Measurements from ENCODE around the gene LCORL.
"Not testable (repeated sequence)": the region's sequence is repeated elsewhere in the genome, so short reads cannot be mapped to it uniquely, and the experiment has no call there.

Gene LCORL

GRCh38 chr4:18020671-18021469 lies 685 bp downstream of the LCORL start:
- Histone ChIP-seq H3K36me3 (ENCODE audit: control insufficient read depth in 2 of 2, insufficient read depth in 2 of 2, low read length in 2 of 2) (no peaks in the 10 kb centered on the region), H3K9ac (ENCODE audit: low read depth in 1 of 2, low read length in 2 of 2) (peak overlapping the region; percentile 48 to 80), H3K9me3 (ENCODE audit: control insufficient read depth in 2 of 2, low read length in 2 of 2) (no peaks in the 10 kb centered on the region), H3K27ac (ENCODE audit: low read depth in 2 of 2, low read length in 2 of 2) (peak overlapping the region; percentile 92 to 94), H3K4me3 (ENCODE audit: low read length in 2 of 2) (peak overlapping the region; percentile 84 to 89), H3K4me1 (ENCODE audit: control insufficient read depth in 2 of 2, insufficient read depth in 2 of 2, low read length in 2 of 2) (peaks cover 7 to 12% of the 10 kb centered on the region in 2 donors), H3K27me3 (ENCODE audit: control insufficient read depth in 2 of 2, insufficient read depth in 2 of 2, low read length in 2 of 2) (no peaks in the 10 kb centered on the region)

DNA sequence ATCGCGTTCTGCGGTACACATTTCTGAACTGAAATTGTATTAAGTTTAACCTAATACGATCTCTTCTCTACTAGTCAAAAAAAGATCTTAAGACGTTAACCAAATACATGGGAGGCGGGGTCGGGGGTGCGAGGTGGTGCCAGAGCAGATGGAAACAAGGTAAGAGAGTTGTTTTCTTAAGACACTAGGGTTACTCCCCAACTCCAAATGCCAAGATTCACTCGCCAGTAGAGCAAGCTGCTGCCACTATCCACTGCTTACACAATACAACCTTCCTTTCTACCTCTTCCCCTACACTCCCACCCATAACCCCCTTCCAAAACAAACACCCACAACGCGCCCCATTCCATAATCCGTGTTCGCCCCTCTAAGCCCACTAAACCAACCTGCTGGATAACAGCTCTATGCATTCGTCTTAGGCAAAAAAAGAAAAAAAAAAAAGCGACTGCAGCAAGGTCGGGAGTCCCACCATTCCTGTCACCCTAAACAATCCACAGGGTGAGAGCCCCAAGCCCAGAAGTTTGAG lies 1.3 kb downstream of the LCORL start:
- Histone ChIP-seq H3K4me1 (ENCODE audit: control insufficient read depth in 2 of 2, insufficient read depth in 2 of 2, low read length in 2 of 2) (peaks cover 7 to 12% of the 10 kb centered on the region in 2 donors), H3K27ac (ENCODE audit: low read depth in 2 of 2, low read length in 2 of 2) (peak overlapping the region; percentile 92 to 94)

GRCh38 chr4:18014269-18014668 lies 7.3 kb downstream of the LCORL start:
- H3K27ac ChIP-seq (ENCODE audit: low read depth in 2 of 2, low read length in 2 of 2), result no peak overlapping the region
- no peaks in the 10 kb centered on the region for H3K36me3 ChIP-seq (ENCODE audit: control insufficient read depth in 2 of 2, insufficient read depth in 2 of 2, low read length in 2 of 2)
- no peaks in the 10 kb centered on the region for H3K9me3 ChIP-seq (ENCODE audit: control insufficient read depth in 2 of 2, low read length in 2 of 2)
- no peak overlapping the region for H3K4me3 ChIP-seq (ENCODE audit: low read length in 2 of 2)
- no peaks in the 10 kb centered on the region for H3K4me1 ChIP-seq (ENCODE audit: control insufficient read depth in 2 of 2, insufficient read depth in 2 of 2, low read length in 2 of 2)
- no peaks in the 10 kb centered on the region for H3K27me3 ChIP-seq (ENCODE audit: control insufficient read depth in 2 of 2, insufficient read depth in 2 of 2, low read length in 2 of 2)
- H3K9ac ChIP-seq (ENCODE audit: low read depth in 1 of 2, low read length in 2 of 2), result no peak overlapping the region

More for the DNA sequence above, 1.3 kb downstream of the LCORL start:
- Histone ChIP-seq H3K9ac (ENCODE audit: low read depth in 1 of 2, low read length in 2 of 2) (peak overlapping the region; percentile 48 to 80), H3K4me3 (ENCODE audit: low read length in 2 of 2) (peak overlapping the region; percentile 84 to 89), H3K36me3 (ENCODE audit: control insufficient read depth in 2 of 2, insufficient read depth in 2 of 2, low read length in 2 of 2) (no peaks in the 10 kb centered on the region), H3K9me3 (ENCODE audit: control insufficient read depth in 2 of 2, low read length in 2 of 2) (no peaks in the 10 kb centered on the region), H3K27me3 (ENCODE audit: control insufficient read depth in 2 of 2, insufficient read depth in 2 of 2, low read length in 2 of 2) (no peaks in the 10 kb centered on the region)

DNA sequence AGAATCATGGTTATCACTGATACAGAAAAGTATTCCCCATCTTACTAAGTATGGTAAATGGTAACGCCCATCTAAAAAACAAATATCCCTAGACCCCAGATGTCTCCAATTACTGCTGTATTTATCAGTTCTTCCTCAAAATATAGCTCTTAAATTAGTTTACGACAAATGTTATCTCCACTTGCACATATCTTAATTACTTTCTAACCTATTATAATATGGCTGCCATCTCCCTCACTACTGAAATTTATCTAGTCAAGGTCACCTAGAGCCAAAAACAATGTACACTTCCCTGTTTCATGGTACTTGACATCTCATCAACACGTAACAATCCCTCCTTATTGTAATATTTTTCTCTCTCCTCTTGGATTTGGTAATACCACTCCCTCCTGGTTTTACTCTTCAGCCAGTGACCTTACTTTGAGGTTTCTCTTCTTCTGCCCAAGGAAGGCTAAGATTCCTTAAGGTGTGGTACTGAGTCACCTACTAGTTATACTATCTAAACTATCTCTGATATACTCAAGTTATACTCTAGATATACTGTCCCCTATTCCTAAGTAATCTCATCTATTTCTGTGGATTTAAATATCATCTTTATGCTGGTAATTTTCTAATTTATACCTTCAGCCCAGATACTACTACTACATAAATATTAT lies 8.6 kb downstream of the LCORL start:
- no peaks in the 10 kb centered on the region for H3K4me1 ChIP-seq (ENCODE audit: control insufficient read depth in 2 of 2, insufficient read depth in 2 of 2, low read length in 2 of 2)
- no peak overlapping the region for H3K9ac ChIP-seq (ENCODE audit: low read depth in 1 of 2, low read length in 2 of 2)
- no peak overlapping the region for H3K27ac ChIP-seq (ENCODE audit: low read depth in 2 of 2, low read length in 2 of 2)
- H3K9me3 ChIP-seq (ENCODE audit: control insufficient read depth in 2 of 2, low read length in 2 of 2), result no peaks in the 10 kb centered on the region
- H3K36me3 ChIP-seq (ENCODE audit: control insufficient read depth in 2 of 2, insufficient read depth in 2 of 2, low read length in 2 of 2), result no peaks in the 10 kb centered on the region
- no peak overlapping the region for H3K4me3 ChIP-seq (ENCODE audit: low read length in 2 of 2)
- H3K27me3 ChIP-seq (ENCODE audit: control insufficient read depth in 2 of 2, insufficient read depth in 2 of 2, low read length in 2 of 2), result no peaks in the 10 kb centered on the region

DNA sequence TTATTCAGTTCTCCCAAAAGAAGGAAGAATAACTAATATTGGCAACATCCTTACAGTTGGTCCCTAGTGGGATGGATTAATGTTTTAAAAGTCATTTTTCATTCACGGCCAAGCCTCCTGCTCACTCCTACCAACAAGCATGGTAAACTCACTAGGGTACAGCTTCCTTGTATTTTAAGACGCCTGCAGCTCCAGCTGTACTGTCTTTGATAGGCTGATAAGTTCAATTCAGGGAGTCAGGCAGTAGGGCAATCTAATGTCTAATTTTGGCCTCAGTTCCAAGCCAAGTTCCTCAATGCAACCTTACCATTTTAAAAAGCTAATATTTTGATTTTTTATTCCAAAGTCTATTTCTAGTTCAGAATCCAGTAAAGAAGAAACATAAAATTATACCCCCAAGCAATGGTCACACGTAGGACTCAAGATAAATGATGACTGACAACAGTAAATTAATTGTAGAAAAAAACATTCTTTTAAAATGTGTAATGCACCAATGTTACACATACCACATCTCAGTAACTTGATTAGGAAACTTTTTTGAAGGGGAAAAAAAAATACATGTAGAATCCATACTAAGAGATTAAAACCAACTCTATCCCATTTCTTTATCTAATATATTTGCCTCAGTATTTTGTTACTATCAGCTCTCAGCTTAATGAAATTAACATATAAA lies 9.3 kb downstream of the LCORL start:
- H3K27ac ChIP-seq (ENCODE audit: low read depth in 2 of 2, low read length in 2 of 2), result no peak overlapping the region

DNA sequence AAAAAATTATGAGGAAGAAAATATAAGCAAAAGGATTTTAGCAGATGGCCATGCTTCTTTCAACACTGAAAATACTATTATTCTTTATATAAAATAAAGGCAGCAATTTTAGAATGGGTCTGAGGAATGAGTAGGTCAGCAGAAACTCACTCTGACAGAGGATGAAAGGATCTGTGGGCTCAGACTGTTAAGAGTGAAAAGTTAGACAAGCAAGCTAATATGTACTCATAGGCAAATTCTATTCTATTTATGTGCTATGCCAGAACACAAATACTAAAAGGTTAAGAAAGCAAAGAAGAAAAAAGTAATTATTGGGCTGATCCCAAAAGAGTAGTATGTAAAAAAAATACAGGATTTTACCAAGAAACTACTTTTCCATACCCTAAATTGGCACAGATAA lies 13.9 kb downstream of the LCORL start:
- Histone ChIP-seq H3K27ac (ENCODE audit: low read depth in 2 of 2, low read length in 2 of 2) (no peak overlapping the region), H3K27me3 (ENCODE audit: control insufficient read depth in 2 of 2, insufficient read depth in 2 of 2, low read length in 2 of 2) (no peaks in the 10 kb centered on the region), H3K36me3 (ENCODE audit: control insufficient read depth in 2 of 2, insufficient read depth in 2 of 2, low read length in 2 of 2) (no peaks in the 10 kb centered on the region), H3K4me3 (ENCODE audit: low read length in 2 of 2) (no peak overlapping the region), H3K4me1 (ENCODE audit: control insufficient read depth in 2 of 2, insufficient read depth in 2 of 2, low read length in 2 of 2) (no peaks in the 10 kb centered on the region), H3K9me3 (ENCODE audit: control insufficient read depth in 2 of 2, low read length in 2 of 2) (no peaks in the 10 kb centered on the region), H3K9ac (ENCODE audit: low read depth in 1 of 2, low read length in 2 of 2) (no peak overlapping the region)

More for the DNA sequence above, 9.3 kb downstream of the LCORL start:
- H3K4me1 ChIP-seq (ENCODE audit: control insufficient read depth in 2 of 2, insufficient read depth in 2 of 2, low read length in 2 of 2), result no peaks in the 10 kb centered on the region
- no peak overlapping the region for H3K4me3 ChIP-seq (ENCODE audit: low read length in 2 of 2)
- no peak overlapping the region for H3K9ac ChIP-seq (ENCODE audit: low read depth in 1 of 2, low read length in 2 of 2)
- H3K36me3 ChIP-seq (ENCODE audit: control insufficient read depth in 2 of 2, insufficient read depth in 2 of 2, low read length in 2 of 2), result no peaks in the 10 kb centered on the region
- H3K27me3 ChIP-seq (ENCODE audit: control insufficient read depth in 2 of 2, insufficient read depth in 2 of 2, low read length in 2 of 2), result no peaks in the 10 kb centered on the region
- no peaks in the 10 kb centered on the region for H3K9me3 ChIP-seq (ENCODE audit: control insufficient read depth in 2 of 2, low read length in 2 of 2)

DNA sequence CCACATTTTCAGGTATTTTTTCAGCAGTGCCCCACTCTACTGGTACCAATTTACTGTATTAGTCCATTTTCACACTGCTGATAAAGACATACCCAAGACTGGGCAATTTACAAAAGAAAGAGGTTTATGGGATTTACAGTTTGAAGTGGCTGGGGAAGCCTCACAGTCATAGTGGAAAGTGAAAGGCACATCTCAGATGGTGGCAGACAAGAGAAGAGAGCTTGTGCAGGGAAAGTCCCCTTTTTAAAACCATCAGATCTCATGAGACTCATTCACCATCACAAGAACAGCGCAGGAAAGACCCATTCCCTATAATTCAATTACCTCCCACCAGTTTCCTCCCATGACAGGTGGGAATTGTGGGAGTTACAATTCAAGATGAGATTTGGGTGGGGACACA lies 15.1 kb downstream of the LCORL start:
- not testable (repeated sequence) for H3K9me3 ChIP-seq (ENCODE audit: control insufficient read depth in 2 of 2, low read length in 2 of 2); H3K27me3 ChIP-seq (ENCODE audit: control insufficient read depth in 2 of 2, insufficient read depth in 2 of 2, low read length in 2 of 2); H3K27ac ChIP-seq (ENCODE audit: low read depth in 2 of 2, low read length in 2 of 2); H3K4me3 ChIP-seq (ENCODE audit: low read length in 2 of 2); H3K4me1 ChIP-seq (ENCODE audit: control insufficient read depth in 2 of 2, insufficient read depth in 2 of 2, low read length in 2 of 2); H3K9ac ChIP-seq (ENCODE audit: low read depth in 1 of 2, low read length in 2 of 2); H3K36me3 ChIP-seq (ENCODE audit: control insufficient read depth in 2 of 2, insufficient read depth in 2 of 2, low read length in 2 of 2)

GRCh38 chr4:17997129-17997528 lies 24.4 kb downstream of the LCORL start:
- H3K4me3 ChIP-seq (ENCODE audit: low read length in 2 of 2), result no peak overlapping the region
- no peak overlapping the region for H3K9ac ChIP-seq (ENCODE audit: low read depth in 1 of 2, low read length in 2 of 2)
- H3K27me3 ChIP-seq (ENCODE audit: control insufficient read depth in 2 of 2, insufficient read depth in 2 of 2, low read length in 2 of 2), result no peaks in the 10 kb centered on the region
- no peaks in the 10 kb centered on the region for H3K9me3 ChIP-seq (ENCODE audit: control insufficient read depth in 2 of 2, low read length in 2 of 2)
- no peaks in the 10 kb centered on the region for H3K36me3 ChIP-seq (ENCODE audit: control insufficient read depth in 2 of 2, insufficient read depth in 2 of 2, low read length in 2 of 2)
- H3K27ac ChIP-seq (ENCODE audit: low read depth in 2 of 2, low read length in 2 of 2), result no peak overlapping the region
- no peaks in the 10 kb centered on the region for H3K4me1 ChIP-seq (ENCODE audit: control insufficient read depth in 2 of 2, insufficient read depth in 2 of 2, low read length in 2 of 2)

DNA sequence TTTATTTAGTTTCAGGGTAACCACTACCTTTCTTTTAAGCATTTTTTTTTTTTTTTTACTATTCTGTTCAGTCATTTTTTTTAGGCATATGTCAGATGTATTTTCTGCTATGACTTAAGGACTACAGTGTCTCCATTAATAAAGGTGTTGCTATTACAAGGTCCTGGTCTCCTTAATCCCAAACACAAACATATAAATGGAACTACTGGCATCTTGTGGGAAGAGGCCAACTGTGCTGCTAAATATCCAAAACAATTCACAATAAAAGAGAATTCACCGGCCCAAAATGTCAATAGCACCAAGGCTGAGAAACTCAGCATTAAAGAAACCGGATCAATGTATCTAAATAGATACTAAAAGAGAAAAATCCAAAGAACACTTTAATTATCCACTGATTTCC lies 26.4 kb downstream of the LCORL start:
- no peaks in the 10 kb centered on the region for H3K36me3 ChIP-seq (ENCODE audit: control insufficient read depth in 2 of 2, insufficient read depth in 2 of 2, low read length in 2 of 2)
- no peaks in the 10 kb centered on the region for H3K27me3 ChIP-seq (ENCODE audit: control insufficient read depth in 2 of 2, insufficient read depth in 2 of 2, low read length in 2 of 2)
- H3K27ac ChIP-seq (ENCODE audit: low read depth in 2 of 2, low read length in 2 of 2), result no peak overlapping the region
- H3K4me3 ChIP-seq (ENCODE audit: low read length in 2 of 2), result no peak overlapping the region
- H3K9me3 ChIP-seq (ENCODE audit: control insufficient read depth in 2 of 2, low read length in 2 of 2), result no peaks in the 10 kb centered on the region
- H3K4me1 ChIP-seq (ENCODE audit: control insufficient read depth in 2 of 2, insufficient read depth in 2 of 2, low read length in 2 of 2), result no peaks in the 10 kb centered on the region
- no peak overlapping the region for H3K9ac ChIP-seq (ENCODE audit: low read depth in 1 of 2, low read length in 2 of 2)

GRCh38 chr4:17985832-17986231 lies 35.7 kb downstream of the LCORL start:
- peaks cover 0 to 2% of the 10 kb centered on the region in 2 donors for H3K9me3 ChIP-seq (ENCODE audit: control insufficient read depth in 2 of 2, low read length in 2 of 2)

More at GRCh38 chr4:17985832-17986231, 35.7 kb downstream of the LCORL start:
- H3K27ac ChIP-seq (ENCODE audit: low read depth in 2 of 2, low read length in 2 of 2), result no peak overlapping the region
- no peaks in the 10 kb centered on the region for H3K4me1 ChIP-seq (ENCODE audit: control insufficient read depth in 2 of 2, insufficient read depth in 2 of 2, low read length in 2 of 2)
- no peaks in the 10 kb centered on the region for H3K36me3 ChIP-seq (ENCODE audit: control insufficient read depth in 2 of 2, insufficient read depth in 2 of 2, low read length in 2 of 2)
- H3K4me3 ChIP-seq (ENCODE audit: low read length in 2 of 2), result no peak overlapping the region
- no peak overlapping the region for H3K9ac ChIP-seq (ENCODE audit: low read depth in 1 of 2, low read length in 2 of 2)
- no peaks in the 10 kb centered on the region for H3K27me3 ChIP-seq (ENCODE audit: control insufficient read depth in 2 of 2, insufficient read depth in 2 of 2, low read length in 2 of 2)
